PC-9 (cell line): ENCODE data around the gene PRR5.

Source experiments
- EZH2 ChIP-seq: fragments of 200-600 bp; sonication (generic); IDR thresholded peaks from 2 replicates; pipeline ENCODE4 v1.8.0; 2017; ENCODE audit warnings: antibody characterized with exemption, low read depth
- TF ChIP-seq, protein P1 (sequence below): fragments of 200-600 bp; sonication (generic); conservative IDR thresholded peaks from 2 replicates; pipeline ENCODE4 v1.6.1; 2017; ENCODE audit warnings: mixed run types, antibody characterized with exemption, mild to moderate bottlenecking, moderate library complexity

DNA sequence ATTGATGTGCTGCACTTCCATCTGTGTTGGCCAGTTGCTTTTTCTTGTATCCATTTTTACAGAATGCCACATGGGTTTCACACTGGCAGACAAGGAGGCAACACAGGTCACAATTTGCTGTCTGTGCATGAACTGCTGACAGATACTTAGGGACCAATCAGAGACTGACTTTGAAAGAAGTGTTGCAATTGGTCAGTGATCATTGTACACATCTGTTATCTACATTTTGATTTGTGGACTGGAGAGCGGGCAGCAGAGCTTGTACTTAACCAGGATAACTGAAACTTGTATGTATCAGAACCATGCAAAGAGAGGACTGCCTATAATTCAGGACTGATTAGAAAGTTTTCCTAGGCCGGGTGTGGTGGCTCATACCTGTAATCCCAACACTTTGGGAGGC, 21.8 kb downstream of the PRR5 start:
- no peak for TF ChIP-seq EZH2
- TF ChIP-seq, protein P1, sequence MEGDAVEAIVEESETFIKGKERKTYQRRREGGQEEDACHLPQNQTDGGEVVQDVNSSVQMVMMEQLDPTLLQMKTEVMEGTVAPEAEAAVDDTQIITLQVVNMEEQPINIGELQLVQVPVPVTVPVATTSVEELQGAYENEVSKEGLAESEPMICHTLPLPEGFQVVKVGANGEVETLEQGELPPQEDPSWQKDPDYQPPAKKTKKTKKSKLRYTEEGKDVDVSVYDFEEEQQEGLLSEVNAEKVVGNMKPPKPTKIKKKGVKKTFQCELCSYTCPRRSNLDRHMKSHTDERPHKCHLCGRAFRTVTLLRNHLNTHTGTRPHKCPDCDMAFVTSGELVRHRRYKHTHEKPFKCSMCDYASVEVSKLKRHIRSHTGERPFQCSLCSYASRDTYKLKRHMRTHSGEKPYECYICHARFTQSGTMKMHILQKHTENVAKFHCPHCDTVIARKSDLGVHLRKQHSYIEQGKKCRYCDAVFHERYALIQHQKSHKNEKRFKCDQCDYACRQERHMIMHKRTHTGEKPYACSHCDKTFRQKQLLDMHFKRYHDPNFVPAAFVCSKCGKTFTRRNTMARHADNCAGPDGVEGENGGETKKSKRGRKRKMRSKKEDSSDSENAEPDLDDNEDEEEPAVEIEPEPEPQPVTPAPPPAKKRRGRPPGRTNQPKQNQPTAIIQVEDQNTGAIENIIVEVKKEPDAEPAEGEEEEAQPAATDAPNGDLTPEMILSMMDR, result no peak
